GM18519 (cell line): ENCODE data around the gene TEX13C.
"Not testable (repeated sequence)": the region's sequence is repeated elsewhere in the genome, so short reads cannot be mapped to it uniquely, and the experiment has no call there.

Source experiments
- ATAC-seq: cut with Tn5 transposase; IDR thresholded peaks from one replicate; pipeline ENCODE4 v1.9.1; 2021; ENCODE audit warnings: mild to moderate bottlenecking, moderate library complexity; ENCODE audit not compliant: unreplicated experiment, low FRiP score

TEX13C gene

DNA sequence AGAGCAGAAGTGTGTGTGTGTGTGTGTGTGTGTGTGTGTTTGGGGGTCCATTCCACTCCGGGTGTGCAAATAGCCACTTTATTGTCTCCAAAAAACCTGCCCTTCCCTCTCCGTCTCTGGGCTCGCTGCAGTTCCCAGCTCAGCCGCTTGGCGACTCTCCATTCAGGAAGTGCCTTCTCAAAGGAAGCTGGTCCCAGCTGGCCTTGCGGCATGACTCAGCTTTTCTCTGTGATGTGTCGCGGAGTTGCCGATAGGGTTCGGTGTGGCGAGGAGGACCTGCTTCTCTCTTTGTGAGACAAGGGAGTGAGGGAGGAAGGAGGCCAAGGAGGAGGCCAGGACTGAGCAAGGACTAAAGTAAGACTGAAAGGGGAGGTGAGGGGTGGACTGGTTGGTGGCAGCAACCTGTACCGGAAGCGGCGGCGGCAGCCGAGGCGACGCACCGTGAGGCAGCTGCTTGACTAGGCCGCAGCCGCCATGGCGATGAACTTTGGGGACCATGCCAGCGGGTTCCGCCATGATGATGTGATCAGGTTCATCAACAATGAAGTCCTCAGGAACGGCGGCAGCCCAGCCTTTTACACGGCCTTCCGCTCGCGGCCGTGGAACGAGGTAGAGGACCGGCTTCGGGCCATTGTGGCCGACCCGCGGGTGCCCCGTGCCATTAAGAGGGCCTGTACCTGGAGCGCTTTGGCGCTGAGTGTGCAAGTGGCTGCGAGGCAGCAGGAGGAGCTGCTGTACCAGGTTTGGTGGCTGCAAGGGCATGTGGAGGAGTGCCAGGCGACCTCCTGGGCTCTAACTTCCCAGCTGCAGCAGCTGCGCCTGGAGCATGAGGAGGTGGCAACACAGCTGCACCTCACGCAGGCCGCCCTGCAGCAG, at the start of gene TEX13C:
Gene TEX13C, plus strand, starts transcription at position 226 of the 876 bp plus-strand sequence. Its CDS starts 249 bp downstream, at position 475.
- no peak for ATAC-seq

DNA sequence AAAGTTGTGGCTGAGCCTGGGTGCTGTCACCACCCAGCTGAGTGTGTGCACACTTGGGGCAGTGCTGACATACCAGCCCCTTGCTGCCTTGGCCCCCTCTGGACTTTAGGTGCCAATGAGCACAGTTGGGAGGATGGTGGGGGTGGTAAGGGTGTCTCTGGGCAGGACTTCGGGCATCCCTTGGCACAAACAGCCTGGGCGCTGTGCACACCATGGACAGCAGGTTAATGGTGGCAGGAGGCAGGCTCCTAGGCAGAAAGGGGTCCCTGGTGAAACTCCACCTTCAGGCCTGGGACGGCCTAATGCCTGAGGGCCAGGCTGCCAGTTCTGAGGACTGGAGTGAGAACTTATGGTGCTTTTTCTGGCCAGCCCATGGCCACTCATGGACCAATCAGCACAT, 32.4 kb upstream of the TEX13C start:
- no peak for ATAC-seq

GRCh38 chrX:125288343-125288742, 31.3 kb upstream of the TEX13C start:
- ATAC-seq = no peak

DNA sequence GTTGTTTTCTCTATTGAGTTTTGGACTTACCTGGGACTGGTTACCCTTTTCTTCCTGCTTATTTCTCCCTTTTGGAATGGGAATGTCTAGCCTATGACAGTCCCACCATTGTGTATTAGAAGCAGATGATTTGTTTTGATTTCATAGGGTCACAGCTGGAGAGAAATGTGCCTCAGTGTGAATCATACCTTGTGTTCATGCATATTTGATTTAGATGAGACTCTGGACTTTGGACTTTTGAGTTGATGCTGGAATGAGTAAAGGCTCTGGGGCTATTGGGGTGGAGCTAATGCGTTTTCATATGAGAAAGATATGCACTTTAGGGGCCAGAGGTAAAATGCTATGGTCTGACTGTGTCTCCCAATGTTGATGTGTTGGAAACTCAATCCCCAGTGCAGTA, 30.5 kb upstream of the TEX13C start:
- ATAC-seq = no peak

DNA sequence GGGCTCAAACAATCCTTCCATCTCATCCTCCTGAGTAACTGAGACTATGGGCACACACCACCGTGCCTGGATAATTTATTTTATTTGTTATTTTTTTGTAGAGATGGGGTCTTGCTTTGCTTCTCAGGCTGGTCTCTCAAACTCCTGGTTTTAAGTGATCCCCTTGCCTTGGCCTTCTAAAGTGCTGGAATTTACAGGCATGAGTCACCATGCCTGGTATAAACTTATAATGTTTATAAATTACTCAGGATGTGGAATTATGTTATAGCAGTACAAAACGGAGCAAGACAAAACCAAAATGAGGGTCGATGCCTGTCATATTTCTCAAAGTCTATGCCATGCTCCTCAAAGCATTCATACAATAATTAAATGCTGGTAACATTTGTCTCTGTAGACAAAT, 29.8 kb upstream of the TEX13C start:
- ATAC-seq = no peak

- no peak for ATAC-seq
Measured at GRCh38 chrX:125291124-125291523, 28.5 kb upstream of the TEX13C start.

GRCh38 chrX:125293850-125294780, 25.6 kb upstream of the TEX13C start:
- peak; percentile 51 for ATAC-seq

DNA sequence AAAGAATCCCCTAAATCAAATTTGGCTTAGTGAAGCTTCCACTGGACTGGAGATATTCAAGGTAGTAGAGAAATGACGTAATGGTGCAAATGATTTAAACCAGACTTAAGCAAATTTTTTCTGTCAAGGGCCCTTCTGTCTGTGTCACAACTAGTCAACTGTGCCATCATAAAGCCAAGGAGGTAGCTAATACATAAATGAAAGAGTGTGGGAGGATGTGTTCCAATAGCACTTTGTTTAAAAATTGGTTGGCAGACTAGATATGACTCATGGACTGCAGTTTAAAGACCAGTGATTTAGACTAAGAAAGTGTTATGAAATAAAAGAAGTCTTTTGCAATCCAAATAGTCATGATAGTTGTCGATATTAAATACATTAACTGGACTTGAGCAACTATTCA, 24.3 kb upstream of the TEX13C start:
- peak; percentile 90 for ATAC-seq

DNA sequence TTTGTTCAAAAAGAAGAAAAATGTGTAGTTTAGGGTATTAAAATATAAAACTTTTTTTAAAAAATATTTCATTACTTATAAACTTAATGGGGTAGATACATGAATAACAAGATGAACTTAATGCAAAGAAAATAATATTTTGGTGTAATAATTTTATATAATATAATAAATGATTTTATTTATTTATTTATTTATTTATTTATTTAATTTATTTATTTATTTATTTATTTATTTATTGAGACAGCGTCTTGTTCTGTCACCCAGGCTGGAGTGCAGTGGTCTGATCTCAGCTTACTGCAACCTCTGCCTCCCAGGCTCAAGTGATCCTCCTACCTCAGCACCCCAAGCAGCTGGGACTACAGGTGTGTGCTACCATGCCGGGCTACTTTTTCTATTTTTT, 20.8 kb upstream of the TEX13C start:
- no peak for ATAC-seq

DNA sequence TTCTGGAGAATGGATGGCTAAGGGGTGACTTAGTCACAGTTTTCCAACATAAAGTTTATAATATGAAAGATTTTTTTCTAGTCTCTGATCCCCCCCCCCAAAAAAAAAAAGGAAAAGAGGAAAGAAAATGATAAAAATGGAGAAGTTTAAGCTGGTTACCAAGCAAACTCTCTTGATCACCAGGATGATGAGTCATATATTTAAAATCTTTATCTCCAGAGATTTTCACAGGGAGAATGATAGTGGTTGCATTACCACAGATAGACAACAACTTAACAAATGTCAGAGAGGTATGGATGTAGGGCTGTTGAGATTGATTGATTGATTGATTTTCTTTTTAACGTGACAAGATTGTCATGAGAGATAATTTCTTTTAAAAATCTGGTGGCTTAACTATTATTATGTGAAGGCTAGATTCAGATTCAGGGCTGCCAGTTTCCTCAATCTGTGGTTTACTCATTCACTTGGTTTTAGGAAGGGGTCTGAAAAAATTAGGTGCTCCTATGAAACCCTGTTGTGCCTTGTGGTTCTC, 13.3 kb upstream of the TEX13C start:
- ATAC-seq = no peak

DNA sequence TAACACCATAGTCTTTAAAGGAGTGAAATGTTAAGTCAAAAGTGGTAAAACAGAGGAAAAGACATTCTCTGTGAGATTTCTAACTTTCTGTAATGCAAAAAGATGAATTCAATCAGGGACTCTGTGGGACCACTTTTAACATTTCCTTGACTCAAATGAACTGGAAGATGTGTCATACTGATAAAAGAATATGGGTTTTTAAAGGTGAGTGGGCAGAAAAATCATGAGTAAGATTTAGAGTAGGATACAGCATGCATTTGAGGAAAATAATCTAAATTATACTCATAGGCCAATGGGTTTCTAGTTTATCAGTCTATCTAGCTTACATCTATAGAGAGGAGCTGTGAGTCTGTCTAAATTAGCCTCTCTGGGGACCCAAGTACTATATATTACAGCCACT, 11.0 kb upstream of the TEX13C start:
- ATAC-seq = no peak

DNA sequence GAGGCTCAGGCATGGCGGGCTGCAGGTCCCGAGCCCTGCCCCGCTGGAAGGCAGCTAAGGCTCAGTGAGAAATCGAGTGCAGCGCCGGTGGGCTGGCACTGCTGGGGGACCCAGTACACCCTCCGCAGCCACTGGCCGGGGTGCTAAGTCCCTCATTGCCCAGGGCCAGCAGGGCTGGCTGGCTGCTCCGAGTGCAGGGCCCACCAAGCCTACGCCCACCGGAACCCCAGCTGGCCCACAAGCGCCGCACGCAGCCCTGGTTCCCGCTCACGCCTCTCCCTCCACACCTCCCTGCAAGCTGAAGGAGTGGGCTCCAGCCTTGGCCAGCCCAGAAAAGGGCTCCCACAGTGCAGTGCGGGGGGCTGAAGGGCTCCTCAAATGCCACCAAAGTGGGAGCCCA, 505 bp upstream of the TEX13C start:
- ATAC-seq = not testable (repeated sequence)

DNA sequence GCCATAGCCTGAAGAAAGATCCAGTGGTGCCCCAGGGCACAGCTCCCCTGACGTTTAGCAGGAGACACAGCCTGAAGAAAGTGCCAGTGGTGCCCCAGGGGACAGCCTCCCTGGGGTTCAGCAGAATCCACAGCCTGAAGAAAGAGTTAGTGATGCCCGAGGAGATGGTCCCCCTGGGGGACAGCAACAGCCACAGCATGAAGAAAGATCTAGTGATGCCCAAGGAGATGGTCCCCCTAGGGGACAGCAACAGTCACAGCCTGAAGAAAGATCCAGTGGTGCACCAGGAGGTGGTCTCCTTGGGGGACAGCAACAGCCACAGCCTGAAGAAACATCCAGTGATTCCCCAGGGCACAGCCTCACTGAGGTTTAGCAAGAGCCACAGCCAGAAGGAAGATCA, 2.8 kb downstream of the TEX13C start:
- no peak for ATAC-seq

DNA sequence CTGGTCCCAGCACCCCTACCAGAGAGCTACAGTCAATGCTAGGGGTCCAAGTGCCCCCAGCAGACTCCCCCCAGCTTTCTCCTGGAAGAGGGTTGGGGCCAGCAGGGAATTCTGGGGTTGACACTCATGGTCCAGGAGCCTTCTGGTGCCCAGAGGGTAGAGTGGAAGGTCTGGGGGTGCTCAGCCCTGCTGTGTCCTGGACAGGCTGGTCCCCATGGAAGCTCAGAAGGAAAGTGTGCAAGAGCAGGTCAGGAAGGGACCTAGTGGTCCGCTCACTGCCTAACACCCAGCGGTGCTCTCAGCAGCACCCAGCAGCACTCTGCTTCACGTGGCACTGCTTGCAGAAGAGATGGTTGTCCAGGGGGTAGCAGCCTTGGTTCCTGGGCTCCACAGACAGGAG, 6.9 kb downstream of the TEX13C start:
- no peak for ATAC-seq

DNA sequence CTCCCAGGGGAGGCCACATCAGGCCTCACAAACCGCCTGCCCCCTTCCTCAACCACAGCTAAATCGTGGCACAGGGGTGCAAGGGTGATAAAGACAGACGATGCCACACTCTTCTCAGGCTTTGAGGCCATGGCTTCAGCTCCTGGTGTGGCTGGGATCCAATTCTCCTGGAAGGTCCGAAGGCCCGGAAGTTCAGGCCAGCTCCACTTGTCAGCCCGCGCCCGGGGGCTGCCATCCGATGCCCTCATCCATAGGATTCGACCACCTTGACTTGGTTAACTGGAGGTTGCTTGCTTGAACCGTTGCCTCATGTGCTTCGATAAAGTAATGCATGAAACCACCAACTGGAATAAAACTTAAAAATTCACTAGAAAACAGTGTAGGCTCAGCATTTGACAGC, 8.2 kb downstream of the TEX13C start:
- ATAC-seq = no peak

DNA sequence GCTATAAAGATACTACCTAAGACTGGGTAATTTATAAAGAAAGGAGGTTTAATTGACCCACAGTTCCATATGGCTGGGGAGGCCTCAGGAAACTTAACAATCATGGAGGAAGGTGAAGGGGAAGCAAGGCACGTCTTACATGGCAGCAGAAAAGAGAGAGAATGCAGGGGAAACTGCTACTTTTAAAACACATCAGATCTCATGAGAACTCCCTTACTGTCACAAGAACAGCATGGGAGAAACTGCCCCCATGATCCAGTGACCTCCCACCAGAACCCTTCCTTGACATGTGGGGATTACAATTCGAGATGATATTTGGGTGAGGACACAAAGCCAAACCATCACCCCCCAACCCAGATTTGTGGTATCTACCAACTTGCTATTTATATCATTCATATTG, 13.9 kb downstream of the TEX13C start:
- ATAC-seq = no peak

GRCh38 chrX:125340490-125340889, 20.8 kb downstream of the TEX13C start:
- ATAC-seq = no peak

DNA sequence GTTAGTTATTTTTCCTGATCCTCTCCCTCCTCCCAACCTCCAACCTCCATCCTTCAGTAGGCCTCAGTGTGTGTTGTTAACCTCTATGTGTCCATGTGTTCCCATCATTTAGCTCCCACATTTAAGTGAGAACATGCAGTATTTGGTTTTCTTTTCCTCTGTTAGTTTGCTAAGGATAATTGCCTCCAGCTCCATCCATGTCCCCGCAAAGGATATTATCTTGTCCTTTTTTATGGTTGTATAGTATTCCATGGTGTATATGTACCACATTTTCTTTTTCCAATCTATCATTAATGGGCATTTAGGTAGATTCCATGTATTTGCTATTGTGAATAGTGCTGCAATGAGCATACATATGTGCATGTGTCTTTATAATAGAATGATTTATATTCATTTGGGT, 54.5 kb downstream of the TEX13C start:
- no peak for ATAC-seq
